Activated T-helper 17 cell treated with anti-CD3 and anti-CD28 coated beads, Interleukin-2, amount 50 U/mL, for 72 hours (primary cell): ENCODE measurements around the gene TMEM72. TPM values are rescaled to one million over a fixed set of nuclear protein-coding genes. Genes with fewer than 3 reads are reported as not detected.

ENCODE experiments used
- ATAC-seq: fragments of 150-1000 bp; cut with Tn5 transposase; replicated peaks from 2 replicates; pipeline ENCODE4 v1.10.0; 2021; ENCODE audit warnings: mild to moderate bottlenecking, moderate library complexity
- H3K27ac Mint-ChIP-seq: one replicate; pipeline ENCODE4 v1.8.0; 2022; ENCODE audit warnings: mixed read lengths
- H3K27me3 Mint-ChIP-seq: one replicate; pipeline ENCODE4 v1.8.0; 2022; ENCODE audit warnings: mixed read lengths
- H3K36me3 Mint-ChIP-seq: one replicate; pipeline ENCODE4 v1.8.0; 2022; ENCODE audit warnings: low read depth, mild to moderate bottlenecking, mixed read lengths
- H3K4me1 Mint-ChIP-seq: one replicate; pipeline ENCODE4 v1.8.0; 2022; ENCODE audit warnings: mixed read lengths
- H3K4me3 Mint-ChIP-seq: one replicate; pipeline ENCODE4 v1.8.0; 2022; ENCODE audit warnings: mild to moderate bottlenecking, mixed read lengths
- H3K9me3 Mint-ChIP-seq: one replicate; pipeline ENCODE4 v1.8.0; 2022; ENCODE audit warnings: mixed read lengths
- total RNA-seq, 2 donors: library from RNA; stranded (reverse); gene quantifications; one replicate each; pipeline ENCODE4 v1.2.3, GENCODE V29; 2022

The TMEM72 gene
- total RNA-seq, 2 donors from 2014 or later, result not detected

GRCh38 chr10:44966129-44966815, 55.1 kb downstream of the TMEM72 start:
- H3K27ac Mint-ChIP-seq, result peak overlapping the region; percentile 34
- peak overlapping the region; percentile 19 for H3K4me3 Mint-ChIP-seq
- no peaks in the 10 kb centered on the region for H3K27me3 Mint-ChIP-seq
- peaks cover 16% of the 10 kb centered on the region for H3K4me1 Mint-ChIP-seq
- no peaks in the 10 kb centered on the region for H3K36me3 Mint-ChIP-seq
- ATAC-seq, result peak; percentile 61
- H3K9me3 Mint-ChIP-seq, result no peaks in the 10 kb centered on the region

GRCh38 chr10:44966816-44967509, 55.8 kb downstream of the TMEM72 start:
- H3K4me1 Mint-ChIP-seq, result peaks cover 16% of the 10 kb centered on the region
- no peaks in the 10 kb centered on the region for H3K9me3 Mint-ChIP-seq
- peak overlapping the region; percentile 19 for H3K4me3 Mint-ChIP-seq
- H3K36me3 Mint-ChIP-seq, result no peaks in the 10 kb centered on the region
- H3K27ac Mint-ChIP-seq, result no peak overlapping the region
- no peak for ATAC-seq
- no peaks in the 10 kb centered on the region for H3K27me3 Mint-ChIP-seq

GRCh38 chr10:44967616-44968015, 56.5 kb downstream of the TMEM72 start:
- Mint-ChIP-seq H3K4me1 (peaks cover 16% of the 10 kb centered on the region), H3K4me3 (peak overlapping the region; percentile 10), H3K36me3 (no peaks in the 10 kb centered on the region), H3K27ac (no peak overlapping the region), H3K27me3 (no peaks in the 10 kb centered on the region), H3K9me3 (no peaks in the 10 kb centered on the region)
- peak; percentile 19 for ATAC-seq

DNA sequence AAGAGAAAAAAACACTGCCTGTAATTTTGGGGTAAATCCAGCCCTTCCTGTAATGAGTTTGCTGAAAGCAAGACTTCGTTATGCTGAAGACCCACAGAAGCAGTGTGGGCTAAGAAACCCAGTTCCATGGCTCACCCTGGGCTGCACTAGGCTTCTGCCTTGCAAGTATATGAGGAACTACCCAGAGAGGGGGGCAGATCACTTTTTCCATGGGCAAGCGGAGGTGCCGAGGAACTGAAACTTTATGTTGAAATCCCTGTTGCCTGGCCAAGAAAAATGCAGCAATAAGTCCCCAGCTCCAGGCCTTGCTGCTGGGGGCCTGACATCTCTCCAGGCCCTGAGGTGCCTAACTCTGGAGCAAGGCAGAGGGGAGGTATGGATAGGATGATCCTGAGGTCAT, 57.0 kb downstream of the TMEM72 start:
- H3K27me3 Mint-ChIP-seq, result no peaks in the 10 kb centered on the region
- H3K4me1 Mint-ChIP-seq, result peaks cover 16% of the 10 kb centered on the region
- H3K4me3 Mint-ChIP-seq, result peak overlapping the region; percentile 10
- H3K36me3 Mint-ChIP-seq, result no peaks in the 10 kb centered on the region
- no peaks in the 10 kb centered on the region for H3K9me3 Mint-ChIP-seq
- no peak overlapping the region for H3K27ac Mint-ChIP-seq
- ATAC-seq, result peak; percentile 16

DNA sequence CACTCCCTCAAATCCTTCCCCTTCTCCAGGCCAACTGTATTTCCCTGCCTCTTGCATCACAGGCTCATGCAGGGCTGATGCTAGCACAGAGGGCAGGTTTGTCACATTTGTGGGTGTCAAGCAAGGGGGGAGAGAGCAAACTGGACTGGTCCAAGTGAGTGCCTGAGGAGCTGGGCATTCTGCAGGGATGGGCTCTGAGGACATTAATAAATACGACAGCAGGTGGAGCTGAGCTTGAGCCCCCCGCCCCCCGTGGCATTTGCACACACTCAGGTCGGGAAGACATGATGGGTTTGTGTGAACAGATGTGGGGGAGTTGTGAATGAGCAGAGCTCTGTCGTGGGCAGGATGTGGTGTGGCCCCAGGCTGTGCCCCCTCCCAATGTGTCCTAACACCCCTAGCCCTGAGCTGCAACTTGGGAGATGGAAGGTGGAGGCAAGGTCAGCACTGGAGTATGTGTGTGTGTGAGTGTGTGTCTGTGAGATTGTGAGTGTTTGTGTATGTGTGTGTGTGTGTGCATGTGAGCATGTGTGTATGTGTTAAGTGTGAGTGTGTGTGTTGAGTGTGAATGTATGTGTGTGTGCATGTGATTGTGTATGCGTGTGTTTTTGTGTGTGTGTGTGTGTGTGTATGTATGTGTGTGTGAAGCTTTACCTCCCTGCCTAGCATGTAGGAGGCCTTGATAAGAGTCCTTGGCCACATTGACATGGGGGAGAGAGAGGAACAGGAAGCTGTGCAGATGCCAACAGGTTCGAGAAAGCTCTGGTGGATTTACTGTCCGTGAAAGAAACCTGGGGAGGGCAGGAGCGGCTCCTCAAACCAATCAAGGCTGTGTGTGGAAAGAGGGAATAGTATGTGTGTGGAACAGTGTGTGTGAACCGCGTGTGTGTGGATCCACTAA, 57.6 kb downstream of the TMEM72 start:
- no peaks in the 10 kb centered on the region for H3K36me3 Mint-ChIP-seq
- H3K27me3 Mint-ChIP-seq, result no peaks in the 10 kb centered on the region
- no peaks in the 10 kb centered on the region for H3K9me3 Mint-ChIP-seq
- H3K4me3 Mint-ChIP-seq, result no peak overlapping the region
- peak overlapping the region; percentile 2 for H3K27ac Mint-ChIP-seq
- peaks cover 16% of the 10 kb centered on the region for H3K4me1 Mint-ChIP-seq
- ATAC-seq, result peak; percentile 18

GRCh38 chr10:44969854-44970253, 58.7 kb downstream of the TMEM72 start:
- no peaks in the 10 kb centered on the region for H3K36me3 Mint-ChIP-seq
- H3K27ac Mint-ChIP-seq, result no peak overlapping the region
- H3K9me3 Mint-ChIP-seq, result no peaks in the 10 kb centered on the region
- no peaks in the 10 kb centered on the region for H3K27me3 Mint-ChIP-seq
- no peak for ATAC-seq
- no peak overlapping the region for H3K4me3 Mint-ChIP-seq
- H3K4me1 Mint-ChIP-seq, result peaks cover 16% of the 10 kb centered on the region

DNA sequence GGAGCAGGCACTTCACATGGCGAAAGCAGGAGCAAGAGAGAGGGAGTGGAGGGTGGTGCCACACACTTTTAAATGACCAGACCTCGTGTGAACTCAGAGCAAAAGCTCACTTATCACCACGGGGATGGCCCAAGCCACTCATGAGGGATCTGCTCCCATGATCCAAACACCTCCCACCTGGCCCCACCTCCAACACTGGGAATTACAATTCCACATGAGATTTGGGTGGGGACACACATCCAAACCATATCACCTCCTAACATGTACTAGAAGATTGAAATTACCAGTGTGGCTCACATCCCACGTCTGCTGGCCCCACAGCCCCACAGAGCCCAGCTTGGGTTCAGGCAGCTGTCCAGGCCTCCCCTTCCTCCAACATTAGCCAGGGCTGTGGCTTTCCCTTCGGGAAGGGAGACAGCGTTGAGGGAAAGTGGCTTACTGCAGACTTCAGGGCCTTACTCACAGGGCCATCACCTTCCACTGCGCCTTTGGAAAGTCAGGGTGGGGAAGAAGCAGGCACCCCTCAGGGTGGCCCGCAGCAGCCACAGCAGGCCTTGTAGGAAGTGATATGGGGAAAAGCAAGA, 59.8 kb downstream of the TMEM72 start:
- Mint-ChIP-seq H3K4me3 (no peak overlapping the region), H3K4me1 (peaks cover 12% of the 10 kb centered on the region), H3K27ac (no peak overlapping the region), H3K36me3 (no peaks in the 10 kb centered on the region), H3K27me3 (no peaks in the 10 kb centered on the region), H3K9me3 (no peaks in the 10 kb centered on the region)
- no peak for ATAC-seq

DNA sequence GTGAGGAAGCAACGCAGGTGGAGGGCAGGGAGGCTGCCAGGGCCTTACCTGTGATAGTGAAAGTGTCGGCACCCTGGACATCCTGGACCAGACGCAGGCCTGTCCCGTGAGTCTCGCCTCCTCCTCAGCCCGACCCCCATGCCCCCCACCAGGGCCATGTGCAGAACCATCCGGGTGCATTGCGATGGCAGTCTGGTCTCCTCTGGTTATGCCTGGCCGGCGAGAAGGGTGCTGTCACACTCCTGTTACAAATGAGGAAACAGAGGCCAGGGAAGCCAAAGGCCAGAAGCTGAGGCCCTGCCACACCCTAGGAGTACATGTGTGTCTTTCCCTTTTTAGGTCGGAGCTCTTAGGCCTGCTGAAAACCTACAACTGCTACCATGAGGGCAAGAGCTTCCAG, 60.3 kb downstream of the TMEM72 start:
- no peak for ATAC-seq

DNA sequence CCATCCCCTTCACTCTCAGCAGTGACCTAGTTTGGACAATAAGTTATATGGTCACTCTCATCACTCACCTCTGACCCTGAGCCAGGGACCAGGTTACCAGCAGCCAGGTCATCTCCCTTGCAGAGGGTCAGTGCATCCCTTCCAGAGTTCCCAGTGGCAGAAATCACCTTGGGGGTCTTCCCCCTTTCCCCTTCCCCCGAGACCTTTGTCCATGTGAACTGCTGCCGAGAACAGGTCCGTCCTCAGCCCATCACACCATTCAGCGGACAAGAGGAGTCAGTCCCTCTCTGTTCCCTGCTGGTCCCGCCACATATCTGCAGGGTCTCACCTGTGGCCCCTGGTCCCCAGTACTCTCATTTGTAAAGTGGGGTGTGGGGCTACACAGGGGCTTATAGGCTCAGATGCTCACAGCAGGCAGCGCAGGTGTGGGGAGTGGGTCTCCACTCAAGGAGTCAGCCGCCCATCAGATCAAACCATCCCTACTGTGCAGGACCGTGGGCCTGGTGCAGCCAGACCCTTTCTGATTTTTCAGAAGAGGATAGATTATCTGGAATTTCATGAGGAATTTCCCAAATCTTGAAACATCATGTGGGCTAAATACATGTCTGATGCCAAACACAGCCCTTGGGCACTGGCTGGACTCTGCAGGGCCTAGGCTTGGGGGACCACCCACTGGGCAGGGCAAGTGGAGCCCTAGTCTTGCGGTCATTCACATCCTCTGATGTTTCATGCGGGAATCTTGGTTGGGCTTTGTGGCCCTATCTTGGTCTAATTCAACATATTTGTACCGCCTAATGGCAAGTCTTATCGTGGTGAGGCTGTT, 61.0 kb downstream of the TMEM72 start:
- Mint-ChIP-seq H3K36me3 (no peaks in the 10 kb centered on the region), H3K4me1 (peaks cover 7% of the 10 kb centered on the region), H3K9me3 (no peaks in the 10 kb centered on the region), H3K27me3 (peaks cover 3% of the 10 kb centered on the region), H3K27ac (peak overlapping the region; percentile 33), H3K4me3 (no peak overlapping the region)
- no peak for ATAC-seq

More for the DNA sequence above, 60.3 kb downstream of the TMEM72 start:
- H3K36me3 Mint-ChIP-seq, result no peaks in the 10 kb centered on the region
- no peak overlapping the region for H3K27ac Mint-ChIP-seq
- peaks cover 7% of the 10 kb centered on the region for H3K4me1 Mint-ChIP-seq
- no peaks in the 10 kb centered on the region for H3K9me3 Mint-ChIP-seq
- no peaks in the 10 kb centered on the region for H3K27me3 Mint-ChIP-seq
- no peak overlapping the region for H3K4me3 Mint-ChIP-seq

- Mint-ChIP-seq H3K9me3 (no peaks in the 10 kb centered on the region), H3K36me3 (no peaks in the 10 kb centered on the region), H3K4me3 (no peak overlapping the region), H3K4me1 (peaks cover 7% of the 10 kb centered on the region), H3K27ac (peak overlapping the region; percentile 33), H3K27me3 (peaks cover 3% of the 10 kb centered on the region)
- ATAC-seq, result no peak
These were observed 61.8 kb downstream of the TMEM72 start for GRCh38 chr10:44972874-44973306.

GRCh38 chr10:44973323-44974081, 62.4 kb downstream of the TMEM72 start:
- Mint-ChIP-seq H3K36me3 (no peaks in the 10 kb centered on the region), H3K9me3 (no peaks in the 10 kb centered on the region), H3K27ac (no peak overlapping the region), H3K4me1 (peaks cover 7% of the 10 kb centered on the region), H3K4me3 (peak overlapping the region; percentile 66), H3K27me3 (peaks cover 3% of the 10 kb centered on the region)
- no peak for ATAC-seq

- no peaks in the 10 kb centered on the region for H3K9me3 Mint-ChIP-seq
- peak overlapping the region; percentile 66 for H3K4me3 Mint-ChIP-seq
- peaks cover under 1% of the 10 kb centered on the region for H3K4me1 Mint-ChIP-seq
- no peak overlapping the region for H3K27ac Mint-ChIP-seq
- no peak for ATAC-seq
- peaks cover 3% of the 10 kb centered on the region for H3K27me3 Mint-ChIP-seq
- H3K36me3 Mint-ChIP-seq, result no peaks in the 10 kb centered on the region
These were observed 63.0 kb downstream of the TMEM72 start for GRCh38 chr10:44974082-44974627.
